GM23338 (cell line): ENCODE measurements around the gene U2AF1L4. TPM values are rescaled to one million over a fixed set of nuclear protein-coding genes. Genes with fewer than 3 reads are reported as not detected.

Experiments used
- ATAC-seq: fragments of 200-7000 bp; cut with Tn5 transposase; 3 replicates; pipeline ENCODE4 v1.9.1; 2020
- DNase-seq: peaks from one replicate; pipeline ENCODE4 v3.0.0-alpha.2; 2015; ENCODE audit warnings: low spot score
- H2AFZ ChIP-seq: fragments of 200-600 bp; sonication (generic); 2 replicates; pipeline ENCODE4 v1.8.0; 2016; ENCODE audit warnings: antibody characterized with exemption, mild to moderate bottlenecking, moderate library complexity
- H3F3A ChIP-seq: fragments of 200-600 bp; sonication (generic); replicated peaks from 2 replicates; pipeline ENCODE4 v1.8.0; 2017; ENCODE audit warnings: antibody characterized with exemption, mixed run types, low read depth
- H3K27ac ChIP-seq: fragments of 200-600 bp; sonication (generic); 2 replicates; pipeline ENCODE4 v1.6.1; 2016; ENCODE audit warnings: low read depth
- H3K27me3 ChIP-seq: fragments of 200-600 bp; sonication (generic); 2 replicates; pipeline ENCODE4 v1.8.0; 2016; ENCODE audit warnings: mild to moderate bottlenecking, mixed run types, moderate library complexity; ENCODE audit not compliant: insufficient read depth
- H3K36me3 ChIP-seq: fragments of 200-600 bp; sonication (generic); 2 replicates; pipeline ENCODE4 v1.8.0; 2016; ENCODE audit warnings: mild to moderate bottlenecking; ENCODE audit not compliant: insufficient read depth
- H3K4me1 ChIP-seq: fragments of 200-600 bp; sonication (generic); 2 replicates; pipeline ENCODE4 v1.8.0; 2016; ENCODE audit warnings: mild to moderate bottlenecking, moderate library complexity; ENCODE audit not compliant: insufficient read depth
- H3K4me2 ChIP-seq: fragments of 200-600 bp; sonication (generic); 2 replicates; pipeline ENCODE4 v1.7.1; 2017; ENCODE audit warnings: mixed run types
- H3K4me3 ChIP-seq: fragments of 200-600 bp; sonication (generic); 2 replicates; pipeline ENCODE4 v1.6.1; 2016; ENCODE audit warnings: mixed run types
- H3K79me2 ChIP-seq: fragments of 200-600 bp; sonication (generic); replicated peaks from 2 replicates; pipeline ENCODE4 v1.8.0; 2017; ENCODE audit warnings: mild to moderate bottlenecking; ENCODE audit not compliant: insufficient read depth
- H3K9me2 ChIP-seq: fragments of 200-600 bp; sonication (generic); 2 replicates; pipeline ENCODE4 v1.8.0; 2017; ENCODE audit not compliant: insufficient read depth
- H4K20me1 ChIP-seq: fragments of 200-600 bp; sonication (generic); replicated peaks from 2 replicates; pipeline ENCODE4 v1.8.0; 2017; ENCODE audit warnings: mild to moderate bottlenecking; ENCODE audit not compliant: insufficient read depth
- H3K27ac Mint-ChIP-seq: 2 replicates; pipeline ENCODE4 v1.8.0; 2020; ENCODE audit warnings: inconsistent platforms, mild to moderate bottlenecking, moderate library complexity, mixed read lengths
- H3K27me3 Mint-ChIP-seq: 3 replicates; pipeline ENCODE4 v1.8.0; 2022; ENCODE audit warnings: low read depth, mild to moderate bottlenecking, moderate library complexity, mixed read lengths, inconsistent platforms; ENCODE audit not compliant: insufficient read depth, poor library complexity
- H3K36me3 Mint-ChIP-seq: 3 replicates; pipeline ENCODE4 v1.8.0; 2021; ENCODE audit warnings: low read depth, mild to moderate bottlenecking, inconsistent platforms, moderate library complexity, mixed read lengths
- H3K4me1 Mint-ChIP-seq: 3 replicates; pipeline ENCODE4 v1.8.0; 2020; ENCODE audit warnings: mild to moderate bottlenecking, inconsistent platforms, mixed read lengths
- H3K4me3 Mint-ChIP-seq: 3 replicates; pipeline ENCODE4 v1.8.0; 2021; ENCODE audit warnings: moderate library complexity, mild to moderate bottlenecking, inconsistent platforms, mixed read lengths
- H3K9me3 Mint-ChIP-seq: 3 replicates; pipeline ENCODE4 v1.8.0; 2020; ENCODE audit warnings: moderate library complexity, mild to moderate bottlenecking, inconsistent platforms, mixed read lengths
- CTCF ChIP-seq, 2 experiments: fragments of 200-600 bp in 1 of 2; sonication (generic) in 1 of 2; conservative IDR thresholded peaks; 2 replicates each; pipeline versions ENCODE4 v1.5.1 to v1.6.1; 2016 to 2017; ENCODE audit warnings: antibody characterized with exemption in 2 of 2, low read depth in 2 of 2, mild to moderate bottlenecking in 2 of 2, moderate library complexity in 1 of 2
- ETS1 ChIP-seq: IDR thresholded peaks from 2 replicates; pipeline ENCODE4 v1.6.1; 2016; ENCODE audit warnings: antibody characterized with exemption
- EZH2phosphoT487 ChIP-seq: fragments of 200-600 bp; sonication (generic); IDR thresholded peaks from one replicate; pipeline ENCODE4 v1.8.1; 2018; ENCODE audit warnings: antibody characterized with exemption; ENCODE audit not compliant: unreplicated experiment
- POLR2AphosphoS5 ChIP-seq: IDR thresholded peaks from 2 replicates; pipeline ENCODE4 v1.6.1; 2016; ENCODE audit warnings: antibody characterized with exemption, low read depth
- ZNF462 ChIP-seq: fragments of 250-450 bp; sonication (Bioruptor Pico); IDR thresholded peaks from 2 replicates; pipeline ENCODE4 v1.5.0; 2020; ENCODE audit warnings: mild to moderate bottlenecking, moderate library complexity
- polyA plus RNA-seq: library from polyadenylated mRNA; unstranded; fragments of >200 nt; fragmentation: Nextera tagmentation; extraction: Ambion mirVana; gene quantifications from 2 replicates; pipeline ENCODE4 v1.2.1, GENCODE V29; 2016
- total RNA-seq: library from RNA; depleted of rRNA; stranded (reverse); fragments of >200 nt; shearing (Covaris generic); gene quantifications from 2 replicates; pipeline ENCODE4 v1.2.3, GENCODE V29; 2014

Gene U2AF1L4
- total and polyA plus RNA-seq, 2 experiments from 2014 or later = 13.1 to 23.7 TPM

- H3K4me3 ChIP-seq = no peak overlapping the region
- no peak overlapping the region for H2AFZ ChIP-seq
- no peak overlapping the region for H3K27ac ChIP-seq
- Mint-ChIP-seq H3K36me3 (peaks cover 6% of the 10 kb centered on the region; the same call in 1 of the 3 replicates), H3K27ac (no peak overlapping the region), H3K9me3 (no peaks in the 10 kb centered on the region), H3K4me3 (no peak overlapping the region), H3K27me3 (peaks cover 32% of the 10 kb centered on the region), H3K4me1 (peaks cover 48% of the 10 kb centered on the region)
- peaks cover 31% of the 10 kb centered on the region for H3K4me1 ChIP-seq
- H3K79me2 ChIP-seq = no peaks in the 10 kb centered on the region
- DNase-seq (no peak), ATAC-seq (no peak)
- H3K4me2 ChIP-seq = no peak overlapping the region
- no peaks in the 10 kb centered on the region for H3K9me2 ChIP-seq
- TF ChIP-seq ZNF462 (CRISPR knock-in tag) (no peak), ETS1 (no peak), EZH2phosphoT487 (no peak)
- 0 out of 2 replicates have a peak, but pooled peaks cover 3% of the 10 kb centered on the region for H3F3A ChIP-seq
- H3K27me3 ChIP-seq = peaks cover 11% of the 10 kb centered on the region
- no peaks in the 10 kb centered on the region for H4K20me1 ChIP-seq
- H3K36me3 ChIP-seq = no peaks in the 10 kb centered on the region
Measured at GRCh38 chr19:35780717-35781116, 35.5 kb upstream of the U2AF1L4 start.

GRCh38 chr19:35780058-35780457, 34.8 kb upstream of the U2AF1L4 start:
- TF ChIP-seq POLR2AphosphoS5 (no peak), CTCF (conservative IDR thresholded peaks at IDR 0.05; ENCODE audit: low read depth in 2 of 2) (no peak)
- ATAC-seq (no peak), DNase-seq (no peak)
- H3K4me2 ChIP-seq = no peak overlapping the region
- H3K4me3 Mint-ChIP-seq = no peak overlapping the region
- H3K27me3 Mint-ChIP-seq = peaks cover 29% of the 10 kb centered on the region
- H3K27ac ChIP-seq = no peak overlapping the region
- no peak overlapping the region for H3K4me3 ChIP-seq
- peaks cover 43% of the 10 kb centered on the region for H3K4me1 Mint-ChIP-seq
- peaks cover 26% of the 10 kb centered on the region for H3K4me1 ChIP-seq
- H3K79me2 ChIP-seq = no peaks in the 10 kb centered on the region
- no peak overlapping the region for H3K27ac Mint-ChIP-seq
- no peaks in the 10 kb centered on the region for H3K9me2 ChIP-seq
- H4K20me1 ChIP-seq = no peaks in the 10 kb centered on the region
- 0 out of 2 replicates have a peak, but pooled peaks cover 3% of the 10 kb centered on the region for H3F3A ChIP-seq
- H3K27me3 ChIP-seq = peaks cover 11% of the 10 kb centered on the region
- peaks cover 6% of the 10 kb centered on the region; the same call in 1 of the 3 replicates for H3K36me3 Mint-ChIP-seq
- no peaks in the 10 kb centered on the region for H3K36me3 ChIP-seq
- H3K9me3 Mint-ChIP-seq = no peaks in the 10 kb centered on the region; the same call in 2 of the 3 replicates
- no peak overlapping the region for H2AFZ ChIP-seq
